LNCaP clone FGC (cell line): ENCODE measurements around the gene SEMA4D.

Source experiments
- DNase-seq: peaks from one replicate; pipeline ENCODE4 v3.0.0-alpha.2; 2011; ENCODE audit warnings: low read depth
- H3K4me3 ChIP-seq: 2 replicates; pipeline ENCODE4 v1.5.1; 2011; ENCODE audit warnings: mild to moderate bottlenecking, low read depth, low read length, control low read depth
- CTCF ChIP-seq: IDR thresholded peaks from 2 replicates; pipeline ENCODE4 v1.5.1; 2012; ENCODE audit warnings: mild to moderate bottlenecking; ENCODE audit not compliant: control insufficient read depth, insufficient read depth; ENCODE audit errors: extremely low read depth

Gene SEMA4D

GRCh38 chr9:89421595-89421994 lies 76.3 kb downstream of the SEMA4D start:
- no peak for TF ChIP-seq CTCF
- DNase-seq, result no peak
- H3K4me3 ChIP-seq, result no peak overlapping the region

- TF ChIP-seq CTCF, result no peak
- no peak for DNase-seq
- no peak overlapping the region for H3K4me3 ChIP-seq
Observed at GRCh38 chr9:89420397-89421178, 77.3 kb downstream of the SEMA4D start.

GRCh38 chr9:89419978-89420394 lies 77.9 kb downstream of the SEMA4D start:
- no peak for DNase-seq
- no peak overlapping the region for H3K4me3 ChIP-seq
- no peak for TF ChIP-seq CTCF

- no peak for DNase-seq
- no peak overlapping the region for H3K4me3 ChIP-seq
- no peak for TF ChIP-seq CTCF
Observed at GRCh38 chr9:89418882-89419640, 78.9 kb downstream of the SEMA4D start.

- DNase-seq, result no peak
- H3K4me3 ChIP-seq, result no peak overlapping the region
- no peak for TF ChIP-seq CTCF
Observed at GRCh38 chr9:89418474-89418845, 79.5 kb downstream of the SEMA4D start.

- no peak overlapping the region for H3K4me3 ChIP-seq
- TF ChIP-seq CTCF, result no peak
- no peak for DNase-seq
Observed at GRCh38 chr9:89417832-89418473, 80.0 kb downstream of the SEMA4D start.
